ENCODE results near the gene CPAMD8.
A peak's percentile ranks its signal among the peaks of the same experiment; 100 is the strongest.

CPAMD8 gene

DNA sequence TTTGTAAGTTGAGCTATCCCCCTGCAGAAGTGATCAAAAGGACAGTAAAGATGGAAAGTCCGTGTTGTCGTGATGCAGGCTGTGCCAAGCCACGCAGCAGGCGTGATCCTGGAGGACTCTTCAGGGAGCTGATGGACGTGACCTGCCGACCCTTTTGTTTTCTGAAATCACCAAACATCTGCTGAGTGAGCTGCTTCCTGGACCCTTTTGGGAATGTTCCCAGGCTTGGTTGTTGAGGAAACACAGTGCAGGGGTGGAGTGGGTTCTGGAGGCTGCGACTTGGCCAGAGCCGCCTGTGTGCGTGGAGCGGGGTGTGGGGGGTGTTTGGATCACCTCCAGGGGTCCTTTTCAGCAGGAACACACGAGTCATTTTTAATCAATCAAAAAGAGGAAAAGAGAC lies 15.4 kb upstream of the CPAMD8 start:
- no peak for TF ChIP-seq CTCF (IDR thresholded peaks at IDR 0.05; ENCODE audit: low read depth, low read length)

DNA sequence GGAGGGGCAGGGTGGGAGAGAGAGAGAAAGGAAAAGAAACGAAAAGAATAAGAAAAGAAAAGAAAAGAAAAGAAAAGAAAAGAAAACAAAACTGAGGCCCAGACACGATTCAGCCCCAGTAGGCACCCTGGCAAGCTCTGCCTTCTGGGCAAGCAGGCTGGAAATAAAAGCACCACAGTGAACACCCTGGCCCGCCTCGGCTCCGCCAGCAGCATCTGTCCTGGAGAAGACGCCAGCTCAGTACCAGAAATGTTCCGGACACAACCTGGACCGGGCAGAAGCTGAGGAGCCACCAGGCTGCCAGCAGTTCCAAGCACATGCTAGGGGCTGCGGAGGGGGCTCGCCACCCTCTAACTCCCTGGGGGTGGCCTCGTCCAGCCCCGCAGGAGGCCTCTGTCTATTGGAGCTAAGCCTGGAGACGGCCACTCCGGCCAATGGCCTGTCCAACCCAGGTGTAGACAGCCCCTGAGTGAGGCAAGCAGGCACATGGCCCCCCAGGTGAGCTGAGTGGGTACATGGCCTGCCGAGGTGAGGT lies 11.4 kb upstream of the CPAMD8 start:
- no peak for TF ChIP-seq CTCF (IDR thresholded peaks at IDR 0.05; ENCODE audit: low read depth, low read length)
- no peak for DNase-seq (ENCODE audit: extremely low read depth, low read depth)

More for the DNA sequence above, 15.4 kb upstream of the CPAMD8 start:
- peak; percentile 20 for DNase-seq (ENCODE audit: extremely low read depth, low read depth)

GRCh38 chr19:17037184-17037583 lies 10.6 kb upstream of the CPAMD8 start:
- DNase-seq (ENCODE audit: extremely low read depth, low read depth) = no peak
- no peak for TF ChIP-seq CTCF (IDR thresholded peaks at IDR 0.05; ENCODE audit: low read depth, low read length)

DNA sequence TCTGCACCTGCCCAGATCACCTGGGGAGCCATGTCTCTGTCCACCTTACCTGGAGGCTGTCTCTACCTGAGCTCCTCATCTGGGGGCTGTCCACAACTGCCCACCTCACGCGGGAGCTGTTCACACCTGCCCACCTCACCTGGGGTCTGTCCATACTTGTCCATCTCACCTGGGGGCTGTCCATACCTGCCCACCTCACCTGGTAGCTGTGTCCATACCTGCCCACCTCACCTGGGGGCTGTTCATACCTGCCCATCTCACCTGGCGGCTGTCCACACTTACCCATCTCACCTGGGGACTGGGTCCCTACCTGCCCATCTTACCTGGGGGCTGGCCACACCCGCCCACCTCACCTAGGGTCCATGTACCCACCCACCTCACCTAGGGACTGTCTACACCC lies 10.0 kb upstream of the CPAMD8 start:
- no peak for DNase-seq (ENCODE audit: extremely low read depth, low read depth)
- no peak for TF ChIP-seq CTCF (IDR thresholded peaks at IDR 0.05; ENCODE audit: low read depth, low read length)

DNA sequence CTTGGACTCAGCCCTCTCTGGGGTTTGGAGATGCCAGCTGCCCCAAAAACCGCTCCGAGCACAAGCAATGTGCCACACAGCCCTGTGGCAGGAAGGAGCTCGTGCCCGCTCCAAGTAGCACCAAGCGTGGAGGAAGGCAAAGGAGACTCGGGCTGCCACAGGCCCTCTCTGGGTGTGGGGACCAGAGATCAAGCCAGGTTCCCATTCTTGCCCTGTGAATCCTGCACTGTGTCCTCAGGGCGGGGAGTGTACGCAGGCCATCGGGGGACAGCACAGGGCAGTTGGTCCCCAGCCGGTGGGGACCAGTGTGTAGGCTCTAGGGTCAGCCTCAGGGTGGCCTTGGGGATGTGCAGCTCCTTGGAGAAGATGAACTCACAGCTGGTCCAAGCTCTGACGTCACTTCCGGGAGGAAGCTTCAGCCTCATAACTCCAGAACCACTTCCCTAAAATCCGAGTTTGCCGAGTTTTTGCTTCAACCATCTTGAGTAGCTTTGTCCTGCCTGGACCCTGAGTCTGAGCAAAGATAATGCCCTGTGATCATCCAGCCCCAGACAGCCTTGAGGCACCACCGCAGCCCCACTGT lies 9.3 kb upstream of the CPAMD8 start:
- TF ChIP-seq CTCF (IDR thresholded peaks at IDR 0.05; ENCODE audit: low read depth, low read length) = no peak
- DNase-seq (ENCODE audit: extremely low read depth, low read depth) = no peak

GRCh38 chr19:17031741-17032140 lies 5.1 kb upstream of the CPAMD8 start:
- no peak for DNase-seq (ENCODE audit: extremely low read depth, low read depth)
- TF ChIP-seq CTCF (IDR thresholded peaks at IDR 0.05; ENCODE audit: low read depth, low read length) = no peak

- no peak for TF ChIP-seq CTCF (IDR thresholded peaks at IDR 0.05; ENCODE audit: low read depth, low read length)
- DNase-seq (ENCODE audit: extremely low read depth, low read depth) = no peak
These were observed 945 bp upstream of the CPAMD8 start for GRCh38 chr19:17027535-17027975.
